ENCODE data around the gene CLOCK.

The CLOCK gene

GRCh38 chr4:55540271-55540670, 6.4 kb downstream of the CLOCK start:
- DNase-seq = no peak

DNA sequence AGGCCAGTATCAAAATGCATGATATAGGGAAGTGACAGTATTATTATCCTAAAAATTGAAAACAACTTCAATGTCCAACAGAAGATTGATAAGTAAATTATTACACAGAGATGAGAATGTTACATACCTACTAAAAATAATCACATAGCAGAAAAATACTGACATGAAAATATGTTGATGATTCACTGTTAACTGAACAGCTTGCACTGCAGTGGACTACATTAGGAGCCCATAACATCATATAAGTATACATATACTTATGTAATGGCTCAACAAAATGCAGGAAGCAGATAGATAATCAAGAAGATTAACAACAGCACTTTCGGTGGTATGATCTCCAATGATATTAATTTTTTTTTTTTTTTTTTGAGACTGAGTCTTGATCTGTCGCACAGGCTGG, 7.1 kb downstream of the CLOCK start:
- no peak for DNase-seq

GRCh38 chr4:55538531-55538930, 8.2 kb downstream of the CLOCK start:
- no peak for DNase-seq

- no peak for DNase-seq
Measured at GRCh38 chr4:55534306-55534705, 12.4 kb downstream of the CLOCK start.

- no peak for DNase-seq
Measured at GRCh38 chr4:55530691-55531090, 16.0 kb downstream of the CLOCK start.

GRCh38 chr4:55530167-55530566, 16.5 kb downstream of the CLOCK start:
- no peak for DNase-seq

DNA sequence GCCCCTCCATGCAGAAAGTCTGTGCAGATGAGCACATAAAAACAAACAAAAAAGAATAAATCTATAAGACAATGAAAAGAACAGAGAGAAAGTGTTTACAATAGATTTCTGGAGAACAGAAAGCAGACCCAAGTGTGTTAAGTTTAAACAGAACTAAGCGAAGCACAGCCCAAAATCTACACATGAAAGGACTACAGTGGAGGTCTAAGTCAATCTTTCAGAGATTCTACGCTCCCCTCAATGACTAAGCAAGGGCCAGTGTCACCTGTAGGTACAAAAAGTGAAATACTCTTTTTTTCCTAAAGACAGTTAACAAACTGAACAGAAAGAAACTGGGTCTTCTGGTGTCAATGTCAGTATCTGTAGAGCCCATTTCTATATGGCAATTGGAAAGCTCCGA, 18.2 kb downstream of the CLOCK start:
- no peak for DNase-seq

DNA sequence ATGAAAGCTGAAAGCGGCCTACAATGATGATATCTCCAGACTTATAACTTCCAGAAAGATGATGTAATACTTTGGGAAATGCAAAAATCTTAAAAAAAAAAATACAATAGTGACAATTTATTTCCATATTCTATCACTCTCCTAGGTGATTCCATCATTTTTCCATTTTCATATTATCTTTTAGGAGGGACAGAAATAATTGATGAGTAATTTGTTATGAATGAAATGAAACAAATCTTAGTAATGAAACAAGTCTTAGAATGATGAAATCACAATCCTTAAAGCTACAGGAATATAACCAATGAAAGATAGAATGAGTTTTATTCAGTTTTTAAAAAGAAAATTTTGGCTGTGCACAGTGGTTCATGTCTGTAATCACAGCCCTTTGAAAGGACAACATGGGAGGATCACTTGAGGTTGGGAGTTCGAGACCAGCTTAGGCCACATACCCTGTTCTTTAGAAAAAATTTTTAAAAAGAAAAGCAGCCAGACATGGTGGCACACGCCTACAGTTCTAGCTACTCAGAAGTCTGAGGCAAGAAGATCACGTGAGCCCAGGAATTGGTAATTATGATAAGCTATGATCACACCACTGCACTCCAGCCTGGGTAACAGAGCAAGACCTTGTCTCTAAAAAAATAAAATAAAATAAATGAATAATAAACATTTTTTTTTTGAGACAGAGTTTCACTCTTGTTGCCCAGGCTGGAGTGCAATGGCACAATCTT, 21.7 kb downstream of the CLOCK start:
- no peak for DNase-seq

- no peak for DNase-seq
Measured at GRCh38 chr4:55518442-55518841, 28.3 kb downstream of the CLOCK start.

DNA sequence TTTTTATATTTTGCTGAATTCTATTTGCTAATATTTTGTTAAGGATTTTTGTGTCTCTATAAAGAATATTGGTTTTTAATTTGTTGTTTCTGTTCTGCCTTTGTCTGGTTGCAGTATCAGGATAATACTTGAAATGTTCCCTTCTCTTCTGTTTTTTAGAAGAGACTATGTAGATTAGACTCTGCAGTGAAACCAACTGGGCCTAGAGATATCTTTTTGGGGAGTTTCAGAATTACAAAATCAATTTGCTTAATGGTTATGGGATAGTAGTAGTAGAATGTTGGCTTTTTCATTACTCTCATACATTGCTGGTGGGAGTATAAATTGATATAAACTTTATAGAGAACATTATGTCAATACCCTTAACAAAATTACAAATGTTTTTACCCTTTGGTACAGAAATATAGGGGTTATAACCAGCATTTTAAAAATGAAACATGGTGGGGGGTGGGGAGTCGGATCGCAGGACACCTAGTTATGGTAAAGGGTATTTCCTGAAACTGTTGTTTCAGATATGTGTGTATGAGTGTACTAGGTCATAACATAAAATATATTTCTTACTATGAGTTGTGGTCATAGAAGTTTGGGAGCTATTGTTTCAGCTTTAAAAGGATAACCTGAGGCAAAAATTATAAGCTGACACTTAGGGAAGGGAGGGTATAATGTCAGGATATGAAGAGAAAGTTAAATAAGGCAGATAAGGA, 29.0 kb downstream of the CLOCK start:
- DNase-seq = no peak

- no peak for DNase-seq
Measured at GRCh38 chr4:55512922-55513571, 33.7 kb downstream of the CLOCK start.

DNA sequence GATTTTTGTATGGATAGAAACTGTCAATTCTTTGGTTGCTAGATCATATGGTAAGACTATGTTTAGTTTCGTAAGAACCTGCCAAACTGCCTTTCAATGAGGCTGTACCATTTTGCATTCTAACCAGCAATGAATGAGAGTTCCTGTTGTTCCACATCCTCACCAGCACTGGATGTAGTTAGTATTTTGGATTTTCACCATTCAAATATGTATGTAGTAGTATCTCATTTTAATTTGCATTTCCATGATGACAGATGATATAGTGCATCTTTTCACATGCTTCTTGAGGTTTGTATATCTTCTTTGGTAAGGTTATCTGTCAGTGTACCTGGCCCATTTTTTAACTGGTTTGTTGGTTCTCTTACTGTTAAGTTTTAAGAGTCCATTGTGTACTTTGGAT, 34.6 kb downstream of the CLOCK start:
- no peak for DNase-seq

GRCh38 chr4:55510685-55511084, 36.0 kb downstream of the CLOCK start:
- no peak for DNase-seq

GRCh38 chr4:55509266-55509665, 37.4 kb downstream of the CLOCK start:
- no peak for DNase-seq

DNA sequence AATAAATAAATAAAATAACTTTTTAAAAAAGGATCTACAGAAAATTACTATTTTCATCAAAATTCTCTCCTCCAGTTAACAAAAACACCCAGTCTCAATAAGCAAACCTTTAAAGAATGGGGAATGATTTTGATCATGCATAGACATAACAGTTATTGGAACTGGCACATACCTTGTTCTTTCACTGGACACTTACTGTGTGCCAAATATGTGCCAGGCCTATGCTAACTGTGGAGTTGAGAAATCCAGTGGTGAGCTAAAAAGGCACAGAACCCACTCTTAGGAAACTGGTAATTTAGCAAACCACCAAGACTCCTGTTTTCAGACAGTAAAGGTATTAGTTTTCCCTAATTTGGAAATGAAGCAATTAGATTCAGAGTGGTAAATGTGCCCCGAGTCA, 39.1 kb downstream of the CLOCK start:
- DNase-seq = no peak

GRCh38 chr4:55503169-55503568, 43.5 kb downstream of the CLOCK start:
- no peak for DNase-seq

DNA sequence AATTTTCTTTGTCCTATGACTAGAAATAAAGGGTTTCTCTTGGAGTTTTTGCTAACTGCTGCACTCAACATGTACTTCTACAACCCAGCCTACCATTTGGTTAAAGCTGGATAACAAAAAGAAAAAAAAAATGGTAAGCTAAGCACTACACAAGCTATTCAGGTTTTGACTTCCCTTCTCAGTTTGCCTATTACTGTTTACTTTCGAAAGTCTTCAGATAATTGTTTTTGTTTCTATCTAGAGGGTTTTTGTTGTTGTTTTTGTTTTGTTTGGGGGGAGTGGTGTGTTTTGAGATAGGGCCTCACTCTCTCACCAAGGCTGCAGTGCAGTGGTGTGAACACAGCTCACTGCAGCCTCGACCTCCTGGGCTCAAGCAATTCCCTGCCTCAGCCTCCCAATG, 46.6 kb downstream of the CLOCK start:
- DNase-seq = no peak

DNA sequence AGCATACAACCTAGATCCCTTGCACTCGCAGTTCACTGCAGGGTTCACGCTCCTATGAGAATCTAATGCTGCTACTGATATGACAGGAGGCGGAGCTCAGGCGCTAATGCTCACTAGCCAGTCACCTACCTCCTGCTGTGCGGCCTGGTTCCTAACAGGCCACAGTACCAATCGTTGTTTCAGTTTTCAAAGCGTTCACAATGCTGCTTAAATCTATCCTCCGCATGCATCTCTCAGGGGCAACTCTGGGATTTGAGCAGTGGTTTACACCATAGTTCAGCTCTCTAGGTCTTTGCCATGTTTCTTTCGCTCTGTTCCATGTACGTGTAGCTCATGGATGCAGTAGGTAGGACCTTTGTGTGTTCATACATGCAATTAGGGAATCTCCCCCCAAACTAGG, 47.2 kb downstream of the CLOCK start:
- DNase-seq = no peak

GRCh38 chr4:55498051-55498450, 48.7 kb downstream of the CLOCK start:
- no peak for DNase-seq

DNA sequence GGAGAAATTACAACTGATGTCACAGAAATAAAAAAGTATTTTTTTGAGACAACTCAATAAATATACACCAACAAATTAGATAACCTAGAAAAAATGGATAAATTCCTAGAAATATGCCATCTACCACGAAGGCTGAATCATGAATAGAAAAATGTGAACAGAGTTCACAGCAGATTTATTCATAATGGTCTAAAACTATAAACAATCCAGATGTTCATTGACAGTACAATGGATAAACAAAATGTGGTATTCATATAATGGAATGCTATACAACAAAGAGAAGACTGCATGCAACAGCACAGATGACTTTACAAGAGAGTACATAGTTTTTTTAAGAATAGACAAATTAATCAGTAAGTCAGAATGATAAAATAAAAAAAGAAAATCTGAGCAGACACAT, 55.2 kb downstream of the CLOCK start:
- no peak for DNase-seq

GRCh38 chr4:55488716-55489115, 58.0 kb downstream of the CLOCK start:
- DNase-seq = no peak

DNA sequence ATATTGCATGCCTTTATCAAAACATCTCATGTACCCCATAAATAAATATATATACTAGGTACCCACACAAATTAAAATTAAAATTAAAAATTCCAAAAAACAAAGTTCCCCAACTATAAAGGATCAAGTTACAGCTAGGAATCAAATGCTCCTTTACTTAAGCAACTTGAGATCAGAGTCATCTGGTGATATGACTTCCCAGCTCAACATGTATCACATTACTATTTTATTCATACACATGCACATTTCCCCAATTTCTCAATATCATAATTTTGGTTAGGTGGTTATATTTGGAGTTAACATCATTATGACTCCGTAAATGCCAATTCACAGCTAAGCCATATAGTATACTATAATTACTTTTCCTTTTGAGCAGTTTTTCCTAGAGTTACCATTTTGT, 60.9 kb downstream of the CLOCK start:
- no peak for DNase-seq

DNA sequence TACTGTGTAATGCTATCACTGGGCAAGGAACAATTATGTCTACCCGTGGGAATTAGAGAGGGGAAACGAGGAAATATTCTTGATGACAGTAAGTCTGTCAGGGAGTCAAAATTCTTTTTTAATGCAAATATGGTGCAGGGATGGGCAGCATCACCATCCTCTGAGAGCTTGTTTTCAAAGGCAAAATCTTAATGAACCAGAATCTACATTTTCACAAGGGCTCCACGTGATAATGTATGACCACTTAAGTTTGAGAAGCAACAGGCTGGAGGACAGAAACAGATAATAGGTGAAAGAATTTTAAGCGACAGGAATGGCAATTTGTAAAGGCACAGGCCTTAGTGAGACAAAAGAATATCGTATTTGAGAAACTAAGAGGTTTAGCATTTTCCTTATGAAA, 63.4 kb downstream of the CLOCK start:
- no peak for DNase-seq
